ENCODE data around the gene NR1H2.
"Not testable (repeated sequence)": the region's sequence is repeated elsewhere in the genome, so short reads cannot be mapped to it uniquely, and the experiment has no call there.

The NR1H2 gene

GRCh38 chr19:50378169-50378862 is 2.1 kb downstream of the NR1H2 start:
- DNase-seq (ENCODE audit: low spot score), result no peak

GRCh38 chr19:50378863-50379236 is 2.6 kb downstream of the NR1H2 start:
- DNase-seq (ENCODE audit: low spot score), result no peak

- DNase-seq (ENCODE audit: low spot score), result no peak
Measured at GRCh38 chr19:50379602-50380001, 3.3 kb downstream of the NR1H2 start.

- no peak for DNase-seq (ENCODE audit: low spot score)
Measured at GRCh38 chr19:50380137-50380536, 3.9 kb downstream of the NR1H2 start.

- no peak for DNase-seq (ENCODE audit: low spot score)
Measured at GRCh38 chr19:50380751-50381151, 4.5 kb downstream of the NR1H2 start.

GRCh38 chr19:50381881-50382729 is 5.8 kb downstream of the NR1H2 start:
- DNase-seq (ENCODE audit: low spot score), result no peak

- DNase-seq (ENCODE audit: low spot score), result peak; percentile 17
Measured at GRCh38 chr19:50383001-50383851, 7.0 kb downstream of the NR1H2 start.

GRCh38 chr19:50383852-50384684 is 7.8 kb downstream of the NR1H2 start, which contains the start of gene POLD1:
TSS of gene POLD1 (plus strand) at chr19:50384347. CDS start at chr19:50398852, 14,505 bp downstream.
- DNase-seq (ENCODE audit: low spot score), result peak; percentile 97

- DNase-seq (ENCODE audit: low spot score), result no peak
Measured at GRCh38 chr19:50384685-50385535, 8.7 kb downstream of the NR1H2 start.

- no peak for DNase-seq (ENCODE audit: low spot score)
Measured at GRCh38 chr19:50387176-50387867, 11.1 kb downstream of the NR1H2 start.

- no peak for DNase-seq (ENCODE audit: low spot score)
Measured at GRCh38 chr19:50387868-50388245, 11.6 kb downstream of the NR1H2 start.

GRCh38 chr19:50390295-50390694 is 14.0 kb downstream of the NR1H2 start:
- not testable (repeated sequence) for DNase-seq (ENCODE audit: low spot score)

- DNase-seq (ENCODE audit: low spot score), result not testable (repeated sequence)
Measured at GRCh38 chr19:50390952-50391351, 14.7 kb downstream of the NR1H2 start.

- DNase-seq (ENCODE audit: low spot score), result no peak
Measured at GRCh38 chr19:50392759-50393158, 16.5 kb downstream of the NR1H2 start.

- DNase-seq (ENCODE audit: low spot score), result no peak
Measured at GRCh38 chr19:50393589-50393988, 17.3 kb downstream of the NR1H2 start.

GRCh38 chr19:50394017-50394416 is 17.8 kb downstream of the NR1H2 start:
- no peak for DNase-seq (ENCODE audit: low spot score)

GRCh38 chr19:50398675-50399367 is 22.6 kb downstream of the NR1H2 start:
- no peak for DNase-seq (ENCODE audit: low spot score)

GRCh38 chr19:50399368-50399745 is 23.1 kb downstream of the NR1H2 start:
- DNase-seq (ENCODE audit: low spot score), result no peak

Data from iPS-NIHi11 (cell line).